GM18502 (cell line): ENCODE data around the gene SLC22A12.
"Not testable (repeated sequence)": the region's sequence is repeated elsewhere in the genome, so short reads cannot be mapped to it uniquely, and the experiment has no call there.

ENCODE experiments used
- ATAC-seq: cut with Tn5 transposase; IDR thresholded peaks from one replicate; pipeline ENCODE4 v1.9.1; 2021; ENCODE audit warnings: mild to moderate bottlenecking; ENCODE audit not compliant: unreplicated experiment, poor library complexity

Gene SLC22A12

GRCh38 chr11:64590763-64591221, at the start of gene SLC22A12:
SLC22A12 (plus strand) TSS chr11:64591220; CDS start chr11:64591557, 337 bp downstream.
- no peak for ATAC-seq

GRCh38 chr11:64542172-64543125, 48.6 kb upstream of the SLC22A12 start:
- ATAC-seq, result no peak

- no peak for ATAC-seq
Observed at GRCh38 chr11:64543818-64544217, 47.2 kb upstream of the SLC22A12 start.

GRCh38 chr11:64544616-64545296, 46.3 kb upstream of the SLC22A12 start:
- ATAC-seq, result no peak

GRCh38 chr11:64545619-64546018, 45.4 kb upstream of the SLC22A12 start:
- no peak for ATAC-seq

- ATAC-seq, result no peak
Observed at GRCh38 chr11:64546176-64546575, 44.8 kb upstream of the SLC22A12 start.

GRCh38 chr11:64546600-64546999, 44.4 kb upstream of the SLC22A12 start:
- no peak for ATAC-seq

GRCh38 chr11:64549969-64550368, 41.1 kb upstream of the SLC22A12 start:
- no peak for ATAC-seq

- no peak for ATAC-seq
Observed at GRCh38 chr11:64553554-64554201, 37.3 kb upstream of the SLC22A12 start.

GRCh38 chr11:64556044-64556720, 34.8 kb upstream of the SLC22A12 start:
- ATAC-seq, result no peak

GRCh38 chr11:64556721-64557250, 34.2 kb upstream of the SLC22A12 start:
- no peak for ATAC-seq

- no peak for ATAC-seq
Observed at GRCh38 chr11:64558065-64558745, 32.8 kb upstream of the SLC22A12 start.

- ATAC-seq, result no peak
Observed at GRCh38 chr11:64558869-64559268, 32.2 kb upstream of the SLC22A12 start.

- no peak for ATAC-seq
Observed at GRCh38 chr11:64559351-64560138, 31.5 kb upstream of the SLC22A12 start.

- ATAC-seq, result no peak
Observed at GRCh38 chr11:64560139-64560771, 30.8 kb upstream of the SLC22A12 start.

- ATAC-seq, result no peak
Observed at GRCh38 chr11:64560941-64561340, 30.1 kb upstream of the SLC22A12 start.

GRCh38 chr11:64561429-64561828, 29.6 kb upstream of the SLC22A12 start:
- not testable (repeated sequence) for ATAC-seq
